Measurements from ENCODE around the gene MMP23B. TPM values are rescaled to one million over a fixed set of nuclear protein-coding genes. Genes with fewer than 3 reads are reported as not detected.
A peak's percentile ranks its signal among the peaks of the same experiment; 100 is the strongest.

MMP23B gene
- total RNA-seq, 1 donor from 2014 or later = 4.7 TPM

DNA sequence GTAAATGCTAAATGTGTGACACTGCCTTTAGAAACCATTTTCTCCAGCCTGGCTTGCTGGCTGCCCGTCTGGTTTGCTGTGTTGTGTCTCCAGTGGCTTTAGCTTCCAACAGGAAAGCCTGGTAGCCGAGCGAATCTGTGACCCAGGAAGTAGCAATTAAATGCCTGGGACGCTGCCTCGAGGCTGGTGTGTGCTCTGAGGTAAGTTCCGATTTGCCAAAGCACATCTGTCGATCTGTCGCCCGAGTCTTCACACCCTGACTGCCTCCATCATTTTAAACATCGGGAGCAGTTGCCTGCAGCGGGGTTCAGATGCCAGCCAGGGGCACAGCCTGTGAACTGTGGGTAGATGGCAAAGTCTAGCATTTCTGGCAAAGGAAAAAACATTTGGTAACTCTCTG lies 14.5 kb upstream of the MMP23B start:
- Histone ChIP-seq H3K9me3 (ENCODE audit: low read depth) (no peaks in the 10 kb centered on the region), H3K4me1 (peaks cover 11% of the 10 kb centered on the region), H3K36me3 (no peaks in the 10 kb centered on the region), H3K4me2 (no peak overlapping the region), H3F3A (ENCODE audit: low read depth) (peaks cover 14% of the 10 kb centered on the region), H3K4me3 (no peak overlapping the region), H4K20me1 (ENCODE audit: low read depth) (peaks cover 59% of the 10 kb centered on the region), H3K79me2 (ENCODE audit: low read depth) (peaks cover 30% of the 10 kb centered on the region), H2AFZ (replicated peaks) (no peak overlapping the region), H3K27ac (no peak overlapping the region), H3K9ac (no peak overlapping the region), H3K27me3 (no peaks in the 10 kb centered on the region)
- Mint-ChIP-seq H3K4me3 (peak overlapping the region; percentile 87), H3K36me3 (peaks cover 5% of the 10 kb centered on the region), H3K27ac (no peak overlapping the region), H3K27me3 (ENCODE audit: insufficient read depth, low read depth) (no peaks in the 10 kb centered on the region), H3K4me1 (peaks cover 27% of the 10 kb centered on the region), H3K9me3 (no peaks in the 10 kb centered on the region)
- TF ChIP-seq, protein P1, sequence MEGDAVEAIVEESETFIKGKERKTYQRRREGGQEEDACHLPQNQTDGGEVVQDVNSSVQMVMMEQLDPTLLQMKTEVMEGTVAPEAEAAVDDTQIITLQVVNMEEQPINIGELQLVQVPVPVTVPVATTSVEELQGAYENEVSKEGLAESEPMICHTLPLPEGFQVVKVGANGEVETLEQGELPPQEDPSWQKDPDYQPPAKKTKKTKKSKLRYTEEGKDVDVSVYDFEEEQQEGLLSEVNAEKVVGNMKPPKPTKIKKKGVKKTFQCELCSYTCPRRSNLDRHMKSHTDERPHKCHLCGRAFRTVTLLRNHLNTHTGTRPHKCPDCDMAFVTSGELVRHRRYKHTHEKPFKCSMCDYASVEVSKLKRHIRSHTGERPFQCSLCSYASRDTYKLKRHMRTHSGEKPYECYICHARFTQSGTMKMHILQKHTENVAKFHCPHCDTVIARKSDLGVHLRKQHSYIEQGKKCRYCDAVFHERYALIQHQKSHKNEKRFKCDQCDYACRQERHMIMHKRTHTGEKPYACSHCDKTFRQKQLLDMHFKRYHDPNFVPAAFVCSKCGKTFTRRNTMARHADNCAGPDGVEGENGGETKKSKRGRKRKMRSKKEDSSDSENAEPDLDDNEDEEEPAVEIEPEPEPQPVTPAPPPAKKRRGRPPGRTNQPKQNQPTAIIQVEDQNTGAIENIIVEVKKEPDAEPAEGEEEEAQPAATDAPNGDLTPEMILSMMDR (IDR thresholded peaks at IDR 0.05) = no peak
- TF ChIP-seq EZH2 (IDR thresholded peaks at IDR 0.05) = no peak
- DNase-seq (ENCODE audit: low spot score) = no peak

DNA sequence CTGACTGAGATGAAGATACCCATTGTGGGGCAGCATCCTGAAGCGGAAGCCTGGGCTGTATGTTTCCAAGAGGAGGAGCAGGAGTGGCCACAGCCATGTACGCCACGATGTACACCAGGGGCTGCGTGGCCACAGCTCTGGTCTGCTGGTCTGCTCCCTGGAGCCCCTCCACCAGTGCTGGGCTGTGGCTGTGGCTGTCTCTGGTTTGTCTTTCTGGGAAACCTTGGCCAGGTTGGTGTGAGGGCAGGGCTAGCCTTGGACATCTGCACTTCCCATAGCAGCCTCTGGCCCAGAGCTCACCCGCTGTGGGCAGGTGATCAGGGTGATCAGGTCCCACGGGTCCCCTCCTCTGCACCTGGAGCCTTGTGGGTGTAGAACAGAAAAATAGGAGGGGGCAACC lies 14.0 kb upstream of the MMP23B start:
- Histone ChIP-seq H3F3A (ENCODE audit: low read depth) (peaks cover 14% of the 10 kb centered on the region), H3K4me2 (no peak overlapping the region), H2AFZ (replicated peaks) (no peak overlapping the region), H3K4me3 (no peak overlapping the region), H4K20me1 (ENCODE audit: low read depth) (peaks cover 59% of the 10 kb centered on the region), H3K9ac (no peak overlapping the region), H3K27me3 (no peaks in the 10 kb centered on the region), H3K9me3 (ENCODE audit: low read depth) (no peaks in the 10 kb centered on the region), H3K36me3 (no peaks in the 10 kb centered on the region), H3K79me2 (ENCODE audit: low read depth) (peaks cover 30% of the 10 kb centered on the region), H3K27ac (no peak overlapping the region), H3K4me1 (peaks cover 11% of the 10 kb centered on the region)
- H3K9me3 Mint-ChIP-seq = no peaks in the 10 kb centered on the region
- DNase-seq (ENCODE audit: low spot score) = no peak
- peaks cover 31% of the 10 kb centered on the region for H3K4me1 Mint-ChIP-seq
- H3K4me3 Mint-ChIP-seq = peak overlapping the region; percentile 87
- peaks cover 6% of the 10 kb centered on the region for H3K36me3 Mint-ChIP-seq
- no peaks in the 10 kb centered on the region for H3K27me3 Mint-ChIP-seq (ENCODE audit: insufficient read depth, low read depth)
- H3K27ac Mint-ChIP-seq = no peak overlapping the region
- TF ChIP-seq EZH2phosphoT487 (IDR thresholded peaks at IDR 0.05) = no peak

DNA sequence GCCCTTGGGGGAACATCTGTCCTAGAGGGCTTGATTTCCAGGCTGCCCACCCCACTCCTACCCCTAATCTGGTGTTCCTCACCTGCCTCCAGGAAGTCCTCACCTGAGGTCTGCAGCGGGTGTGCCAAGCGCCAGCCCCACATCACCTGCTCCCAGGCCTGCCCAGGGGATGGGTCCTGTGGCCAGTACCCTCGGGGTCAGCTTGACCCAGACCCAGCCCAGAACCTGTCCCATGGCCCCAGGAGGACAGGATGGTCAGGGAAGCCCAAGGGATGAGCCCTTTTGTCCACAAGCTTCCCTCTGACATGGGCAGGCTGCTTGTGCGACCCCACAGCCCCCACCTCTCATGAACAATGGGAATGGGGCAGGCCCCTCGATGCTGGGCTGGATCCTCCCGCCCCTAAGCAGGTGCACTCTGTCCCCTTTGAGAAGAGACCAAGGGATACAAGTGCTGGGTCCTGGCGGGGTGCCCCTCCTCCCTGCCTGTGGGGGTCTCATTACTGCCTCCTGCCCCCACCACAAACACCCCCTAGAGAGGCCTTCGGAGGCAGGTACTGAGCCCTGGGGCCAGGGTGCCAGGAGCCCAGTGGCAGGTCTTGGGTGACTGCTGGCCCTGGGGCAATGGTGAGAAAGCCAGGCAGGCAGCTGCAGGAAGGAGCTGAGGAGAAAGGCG lies 13.4 kb upstream of the MMP23B start:
- H3K27ac ChIP-seq = no peak overlapping the region
- Mint-ChIP-seq H3K27me3 (ENCODE audit: insufficient read depth, low read depth) (no peaks in the 10 kb centered on the region), H3K9me3 (no peaks in the 10 kb centered on the region), H3K27ac (no peak overlapping the region), H3K36me3 (peaks cover 6% of the 10 kb centered on the region), H3K4me1 (peaks cover 30% of the 10 kb centered on the region), H3K4me3 (no peak overlapping the region)
- H3K36me3 ChIP-seq = no peaks in the 10 kb centered on the region
- no peak overlapping the region for H3K4me3 ChIP-seq
- peaks cover 55% of the 10 kb centered on the region for H4K20me1 ChIP-seq (ENCODE audit: low read depth)
- peaks cover 11% of the 10 kb centered on the region for H3K4me1 ChIP-seq
- no peaks in the 10 kb centered on the region for H3K27me3 ChIP-seq
- no peak overlapping the region for H2AFZ ChIP-seq (replicated peaks)
- no peak for DNase-seq (ENCODE audit: low spot score)
- H3K9ac ChIP-seq = no peak overlapping the region
- no peaks in the 10 kb centered on the region for H3K9me3 ChIP-seq (ENCODE audit: low read depth)
- no peak overlapping the region for H3K4me2 ChIP-seq
- H3F3A ChIP-seq (ENCODE audit: low read depth) = peaks cover 14% of the 10 kb centered on the region
- H3K79me2 ChIP-seq (ENCODE audit: low read depth) = peaks cover 26% of the 10 kb centered on the region
- no peak for TF ChIP-seq EZH2 (IDR thresholded peaks at IDR 0.05)
- TF ChIP-seq EZH2phosphoT487 (IDR thresholded peaks at IDR 0.05) = no peak
- TF ChIP-seq, protein P1 (IDR thresholded peaks at IDR 0.05) = no peak

DNA sequence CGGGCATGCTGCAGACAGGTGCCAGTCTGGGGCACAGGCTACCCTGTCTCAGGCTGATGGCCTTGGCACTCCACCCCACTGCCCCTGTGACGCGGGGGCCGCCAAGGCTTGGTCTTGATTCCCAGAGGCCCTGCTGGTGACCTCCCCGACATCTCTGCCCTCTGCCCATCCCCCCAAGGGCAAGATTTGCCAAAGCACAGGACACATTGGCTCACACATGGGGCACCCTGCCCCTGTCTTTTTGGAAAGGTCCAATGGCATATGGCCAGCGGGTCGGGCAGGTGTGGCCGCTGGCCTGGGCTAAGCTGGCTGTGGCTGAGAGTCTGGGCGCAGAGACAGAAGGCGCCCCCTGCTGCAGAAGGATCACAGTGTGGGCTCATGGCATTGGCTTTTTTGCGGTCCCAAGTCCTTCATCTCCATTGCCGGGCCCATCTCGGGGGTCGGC lies 12.0 kb upstream of the MMP23B start:
- no peak for TF ChIP-seq EZH2 (IDR thresholded peaks at IDR 0.05)
- TF ChIP-seq, protein P1 (IDR thresholded peaks at IDR 0.05) = peak; percentile 42
- TF ChIP-seq EZH2phosphoT487 (IDR thresholded peaks at IDR 0.05) = no peak
- no peak overlapping the region for H3K9ac ChIP-seq
- no peaks in the 10 kb centered on the region for H3K27me3 ChIP-seq
- no peaks in the 10 kb centered on the region for H3K9me3 ChIP-seq (ENCODE audit: low read depth)
- Mint-ChIP-seq H3K27ac (no peak overlapping the region), H3K9me3 (no peaks in the 10 kb centered on the region), H3K4me1 (peaks cover 16% of the 10 kb centered on the region), H3K27me3 (ENCODE audit: insufficient read depth, low read depth) (no peaks in the 10 kb centered on the region), H3K4me3 (peak overlapping the region; percentile 50), H3K36me3 (peaks cover 3% of the 10 kb centered on the region)
- H3K36me3 ChIP-seq = no peaks in the 10 kb centered on the region
- DNase-seq (ENCODE audit: low spot score) = no peak
- peaks cover 5% of the 10 kb centered on the region for H3K4me1 ChIP-seq
- H3K4me2 ChIP-seq = no peak overlapping the region
- H3K4me3 ChIP-seq = no peak overlapping the region
- peaks cover 12% of the 10 kb centered on the region for H3K79me2 ChIP-seq (ENCODE audit: low read depth)
- no peak overlapping the region for H3K27ac ChIP-seq
- H2AFZ ChIP-seq (replicated peaks) = no peak overlapping the region
- peaks cover 41% of the 10 kb centered on the region for H4K20me1 ChIP-seq (ENCODE audit: low read depth)
- peaks cover 8% of the 10 kb centered on the region for H3F3A ChIP-seq (ENCODE audit: low read depth)
